CD4-positive, alpha-beta memory T cell (primary cell): ENCODE measurements around the gene DHX36. TPM values are rescaled to one million over a fixed set of nuclear protein-coding genes. Genes with fewer than 3 reads are reported as not detected.

Experiments used
- CTCF ChIA-PET: fragments of 350-600 bp; sonication (Branson Sonifier 250); formaldehyde crosslinking; loops from one replicate; lab custom pipeline; 2021; ENCODE audit warnings: inconsistent platforms; ENCODE audit not compliant: partially characterized antibody; lab: Charles Lee
- POLR2A ChIA-PET: fragments of 350-600 bp; sonication (Branson Sonifier 250); formaldehyde crosslinking; loops from one replicate; lab custom pipeline; 2021; ENCODE audit not compliant: partially characterized antibody; lab: Charles Lee
- DNase-seq, 5 donors: peaks; one replicate each; pipeline versions ENCODE4 v3.0.0 to v3.0.0-alpha.2; 2020 to 2022; ENCODE audit warnings: mixed read lengths in 1 of 5
- H3K27ac ChIP-seq: one replicate; pipeline ENCODE4 v1.7.0; 2013; ENCODE audit warnings: low read depth, low read length
- H3K27me3 ChIP-seq: 2 replicates; pipeline ENCODE4 v1.7.0; 2013; ENCODE audit warnings: mild to moderate bottlenecking, low read length, moderate library complexity; ENCODE audit not compliant: insufficient read depth
- H3K36me3 ChIP-seq: 2 replicates; pipeline ENCODE4 v1.7.0; 2013; ENCODE audit warnings: mild to moderate bottlenecking, low read length, moderate library complexity; ENCODE audit not compliant: insufficient read depth
- H3K4me1 ChIP-seq: 2 replicates; pipeline ENCODE4 v1.7.0; 2013; ENCODE audit warnings: mild to moderate bottlenecking, low read length, moderate library complexity; ENCODE audit not compliant: insufficient read depth
- H3K4me3 ChIP-seq, 2 donors: one replicate each; pipeline ENCODE4 v1.7.0; 2013; ENCODE audit warnings: low read length in 2 of 2, mild to moderate bottlenecking in 1 of 2
- H3K9me3 ChIP-seq, 2 donors: one replicate each; pipeline ENCODE4 v1.7.0; 2013; ENCODE audit warnings: low read length in 2 of 2, control low read depth in 1 of 2; ENCODE audit not compliant: control insufficient read depth in 1 of 2
- H3K27ac Mint-ChIP-seq, 7 donors: one replicate each; pipeline ENCODE4 v1.8.0; 2020 to 2021; ENCODE audit warnings: mixed read lengths in 7 of 7, mild to moderate bottlenecking in 6 of 7, inconsistent platforms in 3 of 7, moderate library complexity in 3 of 7
- H3K27me3 Mint-ChIP-seq, 2 donors: one replicate each; pipeline ENCODE4 v1.8.0; 2020 to 2021; ENCODE audit warnings: mixed read lengths in 2 of 2
- H3K36me3 Mint-ChIP-seq, 2 donors: one replicate each; pipeline ENCODE4 v1.8.0; 2020 to 2021; ENCODE audit warnings: mixed read lengths in 2 of 2, inconsistent platforms in 1 of 2, mild to moderate bottlenecking in 1 of 2
- H3K4me1 Mint-ChIP-seq, 4 donors: one replicate each; pipeline ENCODE4 v1.8.0; 2020 to 2021; ENCODE audit warnings: mixed read lengths in 4 of 4, mild to moderate bottlenecking in 1 of 4
- H3K4me3 Mint-ChIP-seq, 8 donors: one replicate each; pipeline ENCODE4 v1.8.0; 2020 to 2021; ENCODE audit warnings: mixed read lengths in 8 of 8, mild to moderate bottlenecking in 7 of 8, moderate library complexity in 6 of 8, inconsistent platforms in 3 of 8
- H3K9me3 Mint-ChIP-seq, 8 donors: one replicate each; pipeline ENCODE4 v1.8.0; 2020 to 2021; ENCODE audit warnings: mixed read lengths in 8 of 8, mild to moderate bottlenecking in 5 of 8, inconsistent platforms in 3 of 8, moderate library complexity in 1 of 8
- intact Hi-C: fragments of 100-400 bp; cut with micrococcal nuclease; formaldehyde crosslinking; loops from one replicate; pipeline ENCODE4 v1.15.1; 2023
- polyA plus RNA-seq, 2 donors: library from polyadenylated mRNA; unstranded; fragments of 300-500 nt; fragmentation: Illumina TruSeq; gene quantifications; one replicate each; pipeline ENCODE4 v1.2.3, GENCODE V29; 2021
- total RNA-seq, 2 experiments: library from RNA; stranded (reverse); gene quantifications; one replicate each; pipeline ENCODE4 v1.2.3, GENCODE V29; 2021

Gene DHX36
- total and polyA plus RNA-seq, 4 experiments from 2014 or later: 10.8 to 101 (median 57.3) TPM

DNA sequence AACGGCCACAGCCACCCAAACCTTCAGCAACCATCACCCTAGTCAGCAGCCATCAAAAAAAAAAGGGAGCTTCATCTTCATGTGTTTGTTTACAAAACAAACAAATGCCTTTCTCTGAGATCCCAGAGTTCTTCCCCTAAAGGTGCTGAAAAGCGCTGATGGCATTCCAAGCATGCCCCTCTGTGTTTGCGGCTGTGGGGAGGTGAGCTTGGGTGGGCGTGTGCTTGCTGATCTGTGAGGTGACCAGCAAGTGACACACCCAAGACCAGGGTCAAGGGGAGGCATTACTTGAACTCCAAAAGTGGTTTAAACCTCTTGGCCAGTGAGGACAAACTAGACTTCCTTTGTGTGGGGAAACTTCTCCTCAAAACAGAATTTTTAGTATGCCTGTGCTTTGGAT is 81.5 kb downstream of the DHX36 start:
- Histone ChIP-seq H3K4me1 (no peaks in the 10 kb centered on the region), H3K27ac (no peak overlapping the region), H3K36me3 (no peaks in the 10 kb centered on the region), H3K4me3 (no peak overlapping the region), H3K9me3 (no peaks in the 10 kb centered on the region), H3K27me3 (no peaks in the 10 kb centered on the region)
- POLR2A ChIA-PET: no interaction called here
- no peak overlapping the region for H3K4me3 Mint-ChIP-seq
- DNase-seq: no peak
- CTCF ChIA-PET: interaction anchor here (0.9 kb wide), 1 partner anchor 11 kb away, joined by 3 read pairs; no protein-coding TSS in a partner anchor
- H3K36me3 Mint-ChIP-seq: peaks cover 3 to 13% of the 10 kb centered on the region in 2 donors
- no peak overlapping the region for H3K27ac Mint-ChIP-seq
- peaks cover 2 to 5% of the 10 kb centered on the region in 2 donors for H3K27me3 Mint-ChIP-seq
- H3K4me1 Mint-ChIP-seq: peaks cover 0 to 1% (median 0%) of the 10 kb centered on the region in 4 donors
- intact Hi-C loops: no loop called here
- peaks cover 0 to 2% (median 0%) of the 10 kb centered on the region in 8 donors for H3K9me3 Mint-ChIP-seq

DNA sequence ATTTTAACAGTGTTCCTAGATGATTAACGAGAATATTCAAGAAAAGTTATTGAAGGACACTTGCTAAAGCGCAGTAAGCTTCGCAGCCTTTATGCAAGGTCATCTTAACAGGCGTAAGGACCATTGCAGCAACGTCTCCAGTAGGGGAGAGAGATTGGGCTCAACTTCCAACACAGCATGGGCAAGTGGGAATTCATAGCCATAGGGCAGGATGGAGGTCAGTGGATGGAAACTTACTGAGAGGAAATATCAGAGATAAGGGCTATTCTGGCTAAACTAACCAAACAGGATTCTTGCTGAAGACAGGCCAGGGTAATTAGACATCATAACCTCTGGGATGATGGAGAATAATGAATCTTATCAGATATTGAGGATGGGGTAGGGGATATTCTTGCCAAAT is 82.8 kb downstream of the DHX36 start:
- no peak overlapping the region for H3K4me3 ChIP-seq
- H3K9me3 ChIP-seq: no peaks in the 10 kb centered on the region
- H3K27me3 ChIP-seq: no peaks in the 10 kb centered on the region
- H3K27ac ChIP-seq: no peak overlapping the region
- no peak for DNase-seq
- Mint-ChIP-seq H3K27me3 (peaks cover 2 to 7% of the 10 kb centered on the region in 2 donors), H3K27ac (no peak overlapping the region), H3K36me3 (peaks cover 0 to 1% of the 10 kb centered on the region in 2 donors), H3K4me3 (no peak overlapping the region), H3K9me3 (peaks cover 0 to 2% (median 0%) of the 10 kb centered on the region in 8 donors), H3K4me1 (peaks cover 0 to 1% (median 0%) of the 10 kb centered on the region in 4 donors)
- H3K36me3 ChIP-seq: no peaks in the 10 kb centered on the region
- H3K4me1 ChIP-seq: no peaks in the 10 kb centered on the region
- ChIA-PET CTCF (no interaction called here), POLR2A (no interaction called here)
- intact Hi-C loops: no loop called here

DNA sequence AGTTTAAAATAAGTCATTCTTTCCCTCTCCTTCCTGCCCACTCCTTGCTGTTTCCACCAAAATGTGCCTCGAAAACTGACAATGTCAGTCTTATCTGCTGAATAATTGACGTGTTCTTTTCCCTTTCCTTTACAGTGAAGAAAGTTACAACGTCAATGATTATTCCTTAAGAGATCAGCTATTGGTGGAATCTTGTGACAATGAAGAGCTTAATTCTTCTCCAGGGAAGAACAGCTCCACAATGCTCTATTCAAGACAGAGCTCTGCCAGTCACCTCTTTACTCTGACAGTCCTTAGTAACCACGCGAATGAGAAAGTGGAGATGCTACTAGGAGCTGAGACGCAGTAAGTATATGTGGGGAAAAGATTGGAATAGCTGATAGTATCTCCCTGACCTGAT is 84.1 kb downstream of the DHX36 start:
- intact Hi-C loops: no loop called here
- DNase-seq: no peak
- Histone ChIP-seq H3K27ac (no peak overlapping the region), H3K36me3 (no peaks in the 10 kb centered on the region), H3K9me3 (no peaks in the 10 kb centered on the region), H3K27me3 (no peaks in the 10 kb centered on the region), H3K4me1 (no peaks in the 10 kb centered on the region), H3K4me3 (no peak overlapping the region)
- H3K9me3 Mint-ChIP-seq: peaks cover 0 to 2% (median 0%) of the 10 kb centered on the region in 8 donors
- H3K4me1 Mint-ChIP-seq: peaks cover 0 to 1% (median 0%) of the 10 kb centered on the region in 4 donors
- H3K27ac Mint-ChIP-seq: no peak overlapping the region
- POLR2A ChIA-PET: no interaction called here
- H3K36me3 Mint-ChIP-seq: no peaks in the 10 kb centered on the region
- peaks cover 2 to 7% of the 10 kb centered on the region in 2 donors for H3K27me3 Mint-ChIP-seq
- H3K4me3 Mint-ChIP-seq: no peak overlapping the region
- CTCF ChIA-PET: no interaction called here

DNA sequence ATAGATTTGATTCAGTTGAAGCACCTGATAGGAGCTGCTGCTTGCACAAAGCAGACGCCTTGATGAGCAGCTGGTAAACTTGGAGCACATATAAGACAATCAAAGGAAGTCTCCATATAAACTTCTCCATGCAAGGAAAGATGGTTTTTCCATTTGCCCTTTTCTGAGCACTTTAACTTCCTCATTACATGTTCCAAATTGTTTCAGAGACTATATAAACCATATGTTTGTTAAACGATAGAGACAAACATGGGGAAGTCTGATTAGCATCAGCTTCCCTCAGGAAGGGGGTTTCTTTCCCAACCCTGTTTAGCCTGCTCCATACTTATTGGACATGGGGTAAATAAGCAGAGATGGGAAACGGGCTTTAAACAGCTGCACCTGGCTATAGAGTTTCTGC is 88.0 kb downstream of the DHX36 start:
- Histone ChIP-seq H3K27ac (no peak overlapping the region), H3K4me1 (no peaks in the 10 kb centered on the region), H3K9me3 (no peaks in the 10 kb centered on the region), H3K36me3 (no peaks in the 10 kb centered on the region), H3K4me3 (no peak overlapping the region), H3K27me3 (no peaks in the 10 kb centered on the region)
- no peaks in the 10 kb centered on the region for H3K36me3 Mint-ChIP-seq
- H3K27ac Mint-ChIP-seq: no peak overlapping the region
- ChIA-PET CTCF (no interaction called here), POLR2A (no interaction called here)
- intact Hi-C loops: no loop called here
- H3K4me3 Mint-ChIP-seq: no peak overlapping the region
- H3K27me3 Mint-ChIP-seq: peaks cover 8 to 10% of the 10 kb centered on the region in 2 donors
- H3K9me3 Mint-ChIP-seq: peaks cover 0 to 3% (median 0%) of the 10 kb centered on the region in 8 donors
- peaks cover 0 to 1% (median 0%) of the 10 kb centered on the region in 4 donors for H3K4me1 Mint-ChIP-seq
- DNase-seq: no peak

DNA sequence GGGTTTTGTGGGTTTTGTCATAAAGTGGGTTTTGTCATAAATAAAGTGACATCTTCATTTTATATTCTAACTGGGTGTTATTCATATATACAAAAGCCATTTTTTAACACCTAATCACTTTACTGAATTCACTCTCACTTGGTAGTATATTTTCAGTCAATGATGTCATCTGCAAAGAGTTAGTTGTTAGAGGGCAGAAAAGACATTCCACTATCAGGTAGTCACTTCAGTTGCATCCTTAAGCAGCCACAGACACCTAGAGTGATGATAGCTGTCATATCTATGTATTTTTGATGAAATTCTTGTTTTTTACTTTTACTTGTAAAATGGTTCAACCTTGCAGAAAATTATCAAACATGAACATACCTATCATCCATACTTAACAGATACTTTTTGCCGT is 89.0 kb downstream of the DHX36 start:
- CTCF ChIA-PET: no interaction called here
- Histone ChIP-seq H3K4me1 (no peaks in the 10 kb centered on the region), H3K36me3 (no peaks in the 10 kb centered on the region), H3K27me3 (no peaks in the 10 kb centered on the region), H3K27ac (no peak overlapping the region), H3K9me3 (no peaks in the 10 kb centered on the region), H3K4me3 (no peak overlapping the region)
- no peak for DNase-seq
- Mint-ChIP-seq H3K4me3 (no peak overlapping the region), H3K9me3 (peaks cover 0 to 3% (median 0%) of the 10 kb centered on the region in 8 donors), H3K27me3 (peaks cover 8 to 10% of the 10 kb centered on the region in 2 donors), H3K36me3 (no peaks in the 10 kb centered on the region), H3K27ac (no peak overlapping the region), H3K4me1 (peaks cover 0 to 1% (median 0%) of the 10 kb centered on the region in 4 donors)
- intact Hi-C loops: no loop called here
- POLR2A ChIA-PET: no interaction called here

DNA sequence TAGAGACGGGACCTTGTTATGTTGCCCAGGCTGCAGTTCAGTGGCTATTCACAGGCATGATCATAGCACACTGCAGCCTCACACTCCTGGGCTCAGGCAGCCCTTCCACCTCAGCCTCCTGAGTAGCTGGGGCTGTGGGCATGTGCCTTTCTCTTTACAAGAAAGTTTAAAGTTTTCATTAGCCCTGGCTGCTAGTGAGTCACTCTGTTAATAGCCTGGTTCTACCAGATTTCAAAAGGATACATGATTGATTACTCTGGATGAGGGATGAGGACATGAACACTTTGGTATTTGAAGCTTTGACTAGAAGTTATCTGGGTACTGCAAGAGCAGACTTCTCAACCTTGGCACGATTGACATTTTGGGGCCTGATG is 95.1 kb downstream of the DHX36 start:
- H3K27ac Mint-ChIP-seq: no peak overlapping the region
- Histone ChIP-seq H3K9me3 (no peaks in the 10 kb centered on the region), H3K4me1 (no peaks in the 10 kb centered on the region), H3K27me3 (no peaks in the 10 kb centered on the region), H3K4me3 (no peak overlapping the region), H3K36me3 (no peaks in the 10 kb centered on the region), H3K27ac (no peak overlapping the region)
- peaks cover 0 to 3% (median 0%) of the 10 kb centered on the region in 4 donors for H3K4me1 Mint-ChIP-seq
- intact Hi-C loops: no loop called here
- POLR2A ChIA-PET: no interaction called here
- CTCF ChIA-PET: no interaction called here
- H3K27me3 Mint-ChIP-seq: peaks cover 3 to 7% of the 10 kb centered on the region in 2 donors
- DNase-seq: no peak
- H3K4me3 Mint-ChIP-seq: no peak overlapping the region
- no peaks in the 10 kb centered on the region for H3K9me3 Mint-ChIP-seq
- no peaks in the 10 kb centered on the region for H3K36me3 Mint-ChIP-seq

DNA sequence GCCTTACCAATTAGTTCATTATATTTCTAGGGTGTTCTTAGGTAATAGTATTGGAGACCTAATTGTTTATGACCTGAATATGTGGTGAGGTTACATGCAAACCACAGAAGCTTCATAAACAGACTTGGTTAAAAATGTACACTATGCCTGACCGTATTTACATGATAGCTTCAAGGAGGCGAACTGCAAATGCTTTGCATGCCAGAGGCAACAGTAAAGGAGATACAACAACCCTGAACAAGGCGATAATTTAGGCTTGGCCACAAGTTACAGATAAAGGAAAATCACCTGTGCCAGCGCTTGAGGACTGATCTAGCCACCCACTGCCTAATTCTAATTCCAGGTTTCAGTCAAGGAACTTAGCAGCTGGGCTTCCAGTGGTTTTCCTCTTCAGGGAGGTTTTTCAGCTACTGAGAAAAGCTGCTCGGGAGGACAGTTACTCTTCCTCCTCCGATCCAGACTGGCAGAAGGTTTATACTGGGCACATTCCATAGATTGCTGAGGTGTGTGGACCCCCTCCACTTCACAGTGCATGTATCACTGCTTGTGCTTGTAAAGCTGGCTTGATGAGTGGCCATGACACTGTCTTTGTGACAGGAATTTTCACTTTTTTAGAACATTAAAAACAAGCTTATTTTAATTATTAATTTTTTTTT is 95.6 kb downstream of the DHX36 start:
- no peak for DNase-seq
- H3K36me3 ChIP-seq: no peaks in the 10 kb centered on the region
- H3K27me3 ChIP-seq: no peaks in the 10 kb centered on the region
- H3K27ac ChIP-seq: no peak overlapping the region
- POLR2A ChIA-PET: no interaction called here
- H3K4me1 ChIP-seq: no peaks in the 10 kb centered on the region
- no peaks in the 10 kb centered on the region for H3K9me3 ChIP-seq
- Mint-ChIP-seq H3K4me1 (peaks cover 0 to 3% (median 0%) of the 10 kb centered on the region in 4 donors), H3K27ac (no peak overlapping the region), H3K9me3 (no peaks in the 10 kb centered on the region), H3K27me3 (peaks cover 3 to 4% of the 10 kb centered on the region in 2 donors), H3K36me3 (no peaks in the 10 kb centered on the region), H3K4me3 (no peak overlapping the region)
- no peak overlapping the region for H3K4me3 ChIP-seq
- intact Hi-C loops: no loop called here
- CTCF ChIA-PET: no interaction called here
